ENCODE measurements around the gene NRP1. TPM values are rescaled to one million over a fixed set of nuclear protein-coding genes. Genes with fewer than 3 reads are reported as not detected.

Gene NRP1
- total RNA-seq, 1 experiment from 2014 or later: 174 TPM

- DNase-seq (ENCODE audit: low read depth): no peak
Measured at GRCh38 chr10:33187427-33187999, 147.0 kb downstream of the NRP1 start.

GRCh38 chr10:33186150-33186549, 148.3 kb downstream of the NRP1 start:
- no peak for DNase-seq (ENCODE audit: low read depth)

- DNase-seq (ENCODE audit: low read depth): peak; percentile 45
Measured at GRCh38 chr10:33183655-33184054, 150.8 kb downstream of the NRP1 start.

- DNase-seq (ENCODE audit: low read depth): no peak
Measured at GRCh38 chr10:33180921-33181320, 153.5 kb downstream of the NRP1 start.

GRCh38 chr10:33180390-33180789, 154.1 kb downstream of the NRP1 start:
- no peak for DNase-seq (ENCODE audit: low read depth)

GRCh38 chr10:33179067-33179466, 155.4 kb downstream of the NRP1 start:
- no peak for DNase-seq (ENCODE audit: low read depth)

GRCh38 chr10:33178026-33178755, 156.3 kb downstream of the NRP1 start:
- DNase-seq (ENCODE audit: low read depth): no peak

GRCh38 chr10:33176688-33177087, 157.8 kb downstream of the NRP1 start:
- DNase-seq (ENCODE audit: low read depth): no peak

GRCh38 chr10:33174674-33175434, 159.6 kb downstream of the NRP1 start:
- peak; percentile 39 for DNase-seq (ENCODE audit: low read depth)

GRCh38 chr10:33165911-33166310, 168.6 kb downstream of the NRP1 start:
- no peak for DNase-seq (ENCODE audit: low read depth)

GRCh38 chr10:33164060-33164709, 170.3 kb downstream of the NRP1 start:
- peak; percentile 48 for DNase-seq (ENCODE audit: low read depth)

- no peak for DNase-seq (ENCODE audit: low read depth)
Measured at GRCh38 chr10:33162248-33162575, 172.3 kb downstream of the NRP1 start.

GRCh38 chr10:33161550-33162247, 172.8 kb downstream of the NRP1 start:
- DNase-seq (ENCODE audit: low read depth): no peak

GRCh38 chr10:33160151-33160550, 174.3 kb downstream of the NRP1 start:
- no peak for DNase-seq (ENCODE audit: low read depth)

GRCh38 chr10:33157103-33157502, 177.4 kb downstream of the NRP1 start:
- peak; percentile 69 for DNase-seq (ENCODE audit: low read depth)

GRCh38 chr10:33155720-33156638, 178.5 kb downstream of the NRP1 start:
- DNase-seq (ENCODE audit: low read depth): peak; percentile 77

GRCh38 chr10:33154590-33154989, 179.9 kb downstream of the NRP1 start:
- DNase-seq (ENCODE audit: low read depth): no peak

GRCh38 chr10:33153968-33154327, 180.5 kb downstream of the NRP1 start:
- no peak for DNase-seq (ENCODE audit: low read depth)

- no peak for DNase-seq (ENCODE audit: low read depth)
Measured at GRCh38 chr10:33153251-33153967, 181.1 kb downstream of the NRP1 start.

- no peak for DNase-seq (ENCODE audit: low read depth)
Measured at GRCh38 chr10:33152750-33153149, 181.7 kb downstream of the NRP1 start.
